RWPE1 (cell line): ENCODE results near the gene MTCH1.

Experiments
- CTCF ChIA-PET: fragments of 350-600 bp; sonication (Branson Sonifier 250); formaldehyde crosslinking; extraction: SDS; loops from one replicate; lab custom pipeline; 2021; lab: Yijun Ruan, JAX
- POLR2A ChIA-PET: fragments of 400-600 bp; formaldehyde crosslinking; extraction: SDS; loops from one replicate; lab custom pipeline; 2020; ENCODE audit warnings: antibody characterized with exemption; ENCODE audit not compliant: low non-redundant PET; lab: Yijun Ruan, JAX
- DNase-seq: peaks from one replicate; pipeline ENCODE4 v3.0.0; 2012; ENCODE audit warnings: low spot score
- H3K27ac ChIP-seq: fragments of 450-650 bp; 2 replicates; pipeline ENCODE4 v1.5.1; 2017
- TF ChIP-seq, protein P1 (sequence below): fragments of 450-650 bp; conservative IDR thresholded peaks from 2 replicates; pipeline ENCODE4 v1.5.1; 2017; ENCODE audit warnings: low read depth, mild to moderate bottlenecking

MTCH1 gene

DNA sequence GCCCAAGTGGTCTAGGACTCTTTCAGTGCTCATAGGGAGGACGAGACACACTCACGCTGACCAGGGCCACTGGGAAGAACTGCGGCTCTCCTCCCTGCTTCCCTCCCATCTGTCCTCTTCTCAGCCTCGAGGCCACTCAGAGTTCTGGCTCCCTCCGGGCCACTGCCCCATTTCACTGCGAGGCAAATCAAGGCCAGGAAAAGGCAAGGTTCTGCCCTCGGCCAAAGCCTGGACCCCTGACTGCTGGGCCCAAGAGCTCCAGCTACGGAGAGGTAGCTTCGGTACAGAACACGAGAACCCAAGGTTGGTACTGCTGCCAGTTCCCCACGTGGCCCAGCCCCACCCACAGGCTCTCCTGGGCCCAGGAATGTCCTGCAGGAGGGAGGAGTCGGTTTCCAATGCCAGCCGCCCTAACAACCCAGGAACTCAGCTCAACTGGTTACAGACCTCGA is 16.7 kb downstream of the MTCH1 start:
- TF ChIP-seq, protein P1, sequence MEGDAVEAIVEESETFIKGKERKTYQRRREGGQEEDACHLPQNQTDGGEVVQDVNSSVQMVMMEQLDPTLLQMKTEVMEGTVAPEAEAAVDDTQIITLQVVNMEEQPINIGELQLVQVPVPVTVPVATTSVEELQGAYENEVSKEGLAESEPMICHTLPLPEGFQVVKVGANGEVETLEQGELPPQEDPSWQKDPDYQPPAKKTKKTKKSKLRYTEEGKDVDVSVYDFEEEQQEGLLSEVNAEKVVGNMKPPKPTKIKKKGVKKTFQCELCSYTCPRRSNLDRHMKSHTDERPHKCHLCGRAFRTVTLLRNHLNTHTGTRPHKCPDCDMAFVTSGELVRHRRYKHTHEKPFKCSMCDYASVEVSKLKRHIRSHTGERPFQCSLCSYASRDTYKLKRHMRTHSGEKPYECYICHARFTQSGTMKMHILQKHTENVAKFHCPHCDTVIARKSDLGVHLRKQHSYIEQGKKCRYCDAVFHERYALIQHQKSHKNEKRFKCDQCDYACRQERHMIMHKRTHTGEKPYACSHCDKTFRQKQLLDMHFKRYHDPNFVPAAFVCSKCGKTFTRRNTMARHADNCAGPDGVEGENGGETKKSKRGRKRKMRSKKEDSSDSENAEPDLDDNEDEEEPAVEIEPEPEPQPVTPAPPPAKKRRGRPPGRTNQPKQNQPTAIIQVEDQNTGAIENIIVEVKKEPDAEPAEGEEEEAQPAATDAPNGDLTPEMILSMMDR = no peak
- peak; percentile 80 for DNase-seq
- CTCF ChIA-PET = interaction anchor here (0.6 to 1.0 kb wide), 4 partner anchors 48 to 363 kb away, joined by 3 to 4 read pairs (median 3); no protein-coding TSS in a partner anchor
- H3K27ac ChIP-seq = peak overlapping the region; percentile 93
- POLR2A ChIA-PET = no interaction called here

DNA sequence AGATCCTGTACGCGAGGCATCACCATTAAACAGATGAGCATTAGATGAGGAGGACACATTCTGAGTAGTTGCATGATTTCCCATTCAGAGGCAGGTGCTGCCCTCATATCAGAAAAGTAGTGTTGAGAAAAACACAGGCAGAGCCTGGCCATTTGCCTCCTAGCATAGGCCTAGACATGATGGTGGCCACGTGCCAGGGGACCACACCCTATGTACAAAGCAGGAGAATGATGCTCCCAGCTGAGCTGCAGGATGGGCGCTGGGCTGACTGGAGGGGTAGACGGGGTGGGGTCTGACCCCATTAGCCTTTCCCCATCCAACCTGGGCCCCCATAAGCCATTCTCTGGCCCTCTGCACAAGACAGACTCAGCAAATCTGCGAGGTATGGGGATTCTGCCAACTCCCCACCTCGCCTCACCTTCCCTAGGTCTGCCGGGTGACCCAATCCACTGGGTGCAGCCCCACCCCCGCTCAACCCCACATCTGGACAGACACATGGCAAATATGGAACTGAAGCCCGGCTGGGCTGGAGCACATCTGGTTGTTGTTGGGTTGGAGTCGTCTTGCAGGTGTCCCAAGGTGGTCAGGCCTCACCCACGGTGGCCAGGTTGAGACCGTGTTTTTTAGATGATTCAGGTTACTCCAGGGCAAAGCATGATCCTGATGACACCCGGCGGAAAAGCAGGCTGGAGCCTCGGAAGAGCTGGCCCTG is 17.6 kb downstream of the MTCH1 start:
- TF ChIP-seq, protein P1 = no peak
- ChIA-PET CTCF (no interaction called here), POLR2A (interaction anchor here (0.5 to 0.7 kb wide), 2 partner anchors 18 to 133 kb away, joined by 3 to 4 read pairs; partner anchors contain the start of gene MTCH1)
- peak overlapping the region; percentile 93 for H3K27ac ChIP-seq
- peak; percentile 71 for DNase-seq

DNA sequence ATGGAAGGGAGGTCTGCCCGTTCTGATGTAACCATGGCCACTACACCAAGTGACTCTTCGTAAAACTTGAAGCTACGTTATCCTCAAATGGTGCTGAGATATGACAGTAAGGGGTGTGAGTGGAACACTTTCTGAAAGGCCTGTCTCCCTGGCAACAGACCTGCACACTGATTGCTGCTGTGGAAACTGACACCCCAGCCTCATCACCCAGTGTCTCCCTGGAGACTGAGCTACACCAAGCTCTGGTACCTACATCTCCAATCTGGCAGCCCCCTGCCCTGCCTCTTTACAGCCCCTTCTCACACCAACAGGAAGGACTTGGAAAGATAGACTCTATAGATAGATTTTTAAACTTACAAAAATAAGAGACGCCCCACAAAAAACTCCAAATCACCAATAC is 18.2 kb downstream of the MTCH1 start:
- ChIA-PET POLR2A (interaction anchor here (0.5 kb wide), 1 partner anchor 134 kb away, joined by 4 read pairs; no protein-coding TSS in a partner anchor), CTCF (no interaction called here)
- peak overlapping the region; percentile 93 for H3K27ac ChIP-seq
- TF ChIP-seq, protein P1 = no peak
- no peak for DNase-seq

DNA sequence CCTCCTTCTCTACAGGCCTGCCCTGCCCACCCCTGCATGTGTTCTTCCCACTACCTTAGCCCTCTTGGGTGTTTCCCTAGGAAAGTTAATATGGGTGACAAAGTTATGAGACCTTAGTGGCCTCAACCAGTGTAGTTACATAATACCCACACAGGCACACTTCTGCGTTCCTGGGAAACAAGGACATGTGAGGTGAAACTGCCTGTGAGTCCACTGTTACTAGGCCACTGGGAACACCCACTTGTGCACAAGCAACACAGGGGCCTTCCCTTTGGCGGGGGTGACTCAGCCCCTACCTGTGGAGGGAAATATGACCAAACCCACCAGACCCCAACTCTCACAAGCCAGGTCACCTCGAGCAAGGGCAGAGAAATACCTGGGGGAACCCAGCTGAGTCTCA is 18.7 kb downstream of the MTCH1 start:
- TF ChIP-seq, protein P1 = no peak
- no peak for DNase-seq
- peak overlapping the region; percentile 93 for H3K27ac ChIP-seq
- POLR2A ChIA-PET = no interaction called here
- CTCF ChIA-PET = no interaction called here

DNA sequence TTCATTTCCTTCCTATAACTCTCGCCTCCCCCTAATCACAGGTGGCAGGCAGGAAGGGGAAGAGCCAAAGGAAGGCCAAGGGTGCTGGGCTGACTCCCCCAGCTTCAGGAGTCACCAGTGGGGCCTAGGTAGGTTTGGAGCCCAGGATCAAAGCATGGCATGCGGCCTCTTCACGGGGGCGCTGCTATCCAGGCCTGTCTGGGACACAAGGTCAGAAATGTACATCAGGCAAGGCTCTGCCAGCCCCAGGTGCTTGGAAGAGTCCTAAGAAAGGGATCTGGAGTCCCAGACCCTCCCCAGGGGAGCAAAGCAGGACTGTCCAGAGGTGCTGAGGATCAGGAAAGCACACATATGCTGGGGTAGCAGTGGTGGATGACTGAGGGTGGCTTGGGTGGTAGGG is 21.1 kb downstream of the MTCH1 start:
- ChIA-PET POLR2A (no interaction called here), CTCF (interaction anchor here (1.3 kb wide), 1 partner anchor 11 kb away, joined by 3 read pairs; no protein-coding TSS in a partner anchor)
- no peak for DNase-seq
- H3K27ac ChIP-seq = peak overlapping the region; percentile 72
- TF ChIP-seq, protein P1 = no peak

DNA sequence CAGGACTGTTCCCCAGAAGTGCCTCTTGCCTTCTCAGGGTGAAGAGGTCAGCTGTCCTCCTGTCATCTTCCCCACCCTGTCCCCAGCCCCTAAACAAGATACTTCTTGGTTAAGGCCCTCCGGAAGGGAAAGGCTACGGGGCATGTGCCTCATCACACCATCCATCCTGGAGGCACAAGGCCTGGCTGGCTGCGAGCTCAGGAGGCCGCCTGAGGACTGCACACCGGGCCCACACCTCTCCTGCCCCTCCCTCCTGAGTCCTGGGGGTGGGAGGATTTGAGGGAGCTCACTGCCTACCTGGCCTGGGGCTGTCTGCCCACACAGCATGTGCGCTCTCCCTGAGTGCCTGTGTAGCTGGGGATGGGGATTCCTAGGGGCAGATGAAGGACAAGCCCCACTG is 21.6 kb downstream of the MTCH1 start:
- H3K27ac ChIP-seq = peak overlapping the region; percentile 72
- no peak for DNase-seq
- ChIA-PET POLR2A (no interaction called here), CTCF (interaction anchor here (0.7 to 1.3 kb wide), 2 partner anchors 11 to 25 kb away, joined by 3 read pairs; no protein-coding TSS in a partner anchor)
- TF ChIP-seq, protein P1 = no peak
